Cerebellar nuclear complex (tissue), 1 donor: ENCODE data around the gene PGLYRP3.

Source experiments
- DNase-seq, 2 experiments: peaks; one replicate each; lab custom pipeline; 2025; lab: John Stamatoyannopoulos, UW

PGLYRP3 gene

DNA sequence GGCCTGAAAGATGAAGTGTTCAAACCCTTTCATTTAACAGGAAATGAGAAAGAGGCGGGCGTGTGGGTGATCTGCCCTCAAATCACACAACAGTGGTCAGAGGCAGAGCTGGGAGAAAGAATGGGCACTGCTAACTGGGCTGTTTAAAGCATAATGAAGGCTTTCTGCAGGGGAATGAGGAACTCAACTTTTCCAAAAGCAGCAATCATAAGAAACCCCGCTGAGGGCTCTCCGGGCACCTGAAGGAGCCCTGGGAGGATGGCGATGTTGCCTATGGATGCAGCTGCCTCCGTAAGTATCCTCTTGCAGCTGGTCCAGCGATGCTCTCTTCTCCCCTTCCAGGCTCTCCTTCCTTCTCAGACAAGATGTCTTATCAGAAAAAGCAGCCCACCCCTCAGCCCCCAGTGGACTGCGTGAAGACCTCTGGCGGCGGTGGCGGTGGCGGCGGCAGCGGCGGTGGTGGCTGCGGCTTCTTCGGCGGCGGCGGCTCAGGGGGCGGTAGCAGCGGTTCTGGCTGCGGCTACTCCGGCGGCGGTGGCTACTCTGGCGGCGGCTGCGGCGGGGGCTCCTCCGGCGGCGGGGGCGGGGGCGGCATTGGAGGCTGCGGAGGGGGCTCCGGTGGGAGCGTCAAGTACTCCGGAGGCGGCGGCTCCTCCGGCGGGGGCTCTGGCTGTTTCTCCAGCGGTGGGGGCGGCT is 52.0 kb downstream of the PGLYRP3 start:
- DNase-seq = no peak

GRCh38 chr1:153259387-153259786 is 53.4 kb downstream of the PGLYRP3 start, which contains the start of gene LORICRIN:
Gene LORICRIN, plus strand, starts transcription at chr1:153259687. Its CDS starts 1,263 bp downstream, at chr1:153260950.
- DNase-seq = no peak

DNA sequence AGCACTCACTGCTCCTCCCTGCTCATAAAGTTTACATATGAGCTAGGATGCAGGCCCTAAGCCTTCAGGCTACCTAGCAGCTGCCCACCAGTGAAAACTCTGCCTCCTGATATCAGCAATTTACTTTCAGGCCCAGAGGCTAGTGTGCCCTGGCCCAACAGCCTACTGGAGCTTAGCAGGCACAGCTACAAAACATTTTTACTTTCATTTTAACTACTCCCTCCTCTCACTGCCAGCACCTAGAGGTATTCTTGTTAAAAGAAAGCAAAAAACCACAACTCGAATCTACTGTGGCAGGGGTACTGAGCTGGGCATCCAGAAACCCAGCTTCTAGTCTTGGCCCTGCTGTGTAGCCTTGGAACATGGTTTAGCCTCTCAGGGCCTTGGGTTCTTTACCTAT is 59.1 kb downstream of the PGLYRP3 start:
- no peak for DNase-seq

DNA sequence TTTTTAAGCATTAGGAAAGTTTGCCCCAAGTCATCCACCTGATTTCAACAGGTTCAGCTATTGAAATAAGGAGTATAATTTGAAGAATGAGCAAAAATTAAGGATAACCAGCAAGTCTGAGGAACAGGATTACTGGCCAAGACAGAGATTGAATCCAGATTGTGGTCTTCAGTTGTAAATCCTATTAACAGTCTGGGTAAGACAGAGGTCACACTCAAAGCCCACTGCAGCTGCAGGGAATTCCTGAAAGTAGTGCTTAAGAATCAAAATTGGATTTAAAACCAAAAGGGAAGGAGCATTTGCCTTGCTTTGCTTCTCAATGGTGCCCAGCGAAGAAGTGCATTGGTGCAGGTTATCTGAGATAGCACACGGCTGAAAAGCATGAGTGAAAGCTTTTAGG is 59.7 kb downstream of the PGLYRP3 start:
- no peak for DNase-seq

DNA sequence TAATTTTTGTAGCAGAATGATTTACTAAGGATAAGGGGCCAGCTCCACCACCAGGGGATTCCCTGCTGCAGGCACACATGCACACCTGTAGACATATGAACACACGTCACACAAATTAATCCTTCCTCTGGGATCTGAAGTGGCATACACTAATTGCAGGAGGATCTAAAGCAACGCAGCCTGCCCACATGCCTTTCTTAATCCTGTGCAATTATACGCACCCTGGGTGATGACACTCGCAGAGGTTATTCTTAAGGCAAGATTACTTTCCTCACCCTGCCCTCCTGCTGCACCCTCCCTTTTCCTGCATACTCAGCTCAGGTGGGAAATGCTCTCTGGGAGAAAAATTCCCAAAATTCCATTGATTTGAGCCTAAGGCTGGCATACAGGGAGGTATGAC is 60.8 kb downstream of the PGLYRP3 start:
- DNase-seq = no peak

DNA sequence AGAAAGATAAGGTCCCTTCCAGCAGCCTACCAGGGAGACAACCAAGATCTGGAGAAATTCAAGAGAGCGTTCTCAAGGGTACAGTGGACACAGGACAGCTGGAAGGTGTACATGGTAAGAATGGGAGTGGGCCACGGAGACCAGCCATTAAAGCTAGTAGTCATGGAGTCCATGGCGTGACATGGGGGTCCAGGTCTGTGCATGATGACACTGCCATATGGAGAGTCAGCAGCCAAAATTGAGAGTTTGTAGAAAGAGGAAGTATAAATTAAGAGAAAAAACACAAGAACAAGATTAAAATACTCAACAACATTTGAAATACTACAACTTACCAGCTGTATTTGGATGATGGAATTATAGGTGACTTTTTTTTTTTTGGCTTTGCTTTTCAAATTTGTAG is 61.2 kb downstream of the PGLYRP3 start:
- no peak for DNase-seq

- DNase-seq = no peak
Observed at GRCh38 chr1:153251087-153251486, 61.7 kb downstream of the PGLYRP3 start.

GRCh38 chr1:153250166-153250565 is 62.6 kb downstream of the PGLYRP3 start:
- no peak for DNase-seq

DNA sequence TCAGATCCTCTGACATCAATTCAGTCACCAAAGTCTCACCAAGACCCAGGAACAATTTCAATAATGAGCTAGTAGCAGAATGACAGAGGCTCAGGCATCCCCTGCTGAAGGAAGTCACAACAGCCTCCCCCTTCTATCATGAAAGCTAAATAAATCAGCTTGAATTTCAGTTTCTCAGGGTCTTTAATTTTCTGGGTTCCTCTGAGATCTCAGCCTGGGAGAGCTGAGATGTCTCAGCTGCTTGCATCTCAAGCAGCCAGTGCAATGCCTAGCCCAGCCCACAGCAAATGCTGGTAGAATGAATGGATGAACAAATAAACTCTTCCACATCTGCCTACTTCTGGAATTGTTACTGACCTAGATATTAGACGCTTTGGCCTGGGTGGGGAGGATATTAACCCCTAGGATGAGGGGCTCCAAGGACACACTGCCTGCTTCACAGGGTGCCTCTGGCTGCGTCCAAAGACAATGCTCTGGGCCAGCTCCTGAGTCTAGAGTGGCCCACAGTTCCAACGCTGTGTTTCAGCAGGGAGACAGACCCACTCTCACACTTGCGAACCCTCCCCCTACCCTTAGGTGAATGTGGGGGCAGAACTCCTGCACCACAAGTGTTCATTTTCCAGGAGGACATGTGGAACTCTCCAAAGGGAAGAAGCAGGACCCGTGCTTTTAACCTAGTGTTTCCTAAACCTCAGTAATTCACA is 64.4 kb downstream of the PGLYRP3 start:
- DNase-seq = no peak
